RCC 7860 (cell line): Measurements from ENCODE around the gene NPSR1.
"Not testable (repeated sequence)": the region's sequence is repeated elsewhere in the genome, so short reads cannot be mapped to it uniquely, and the experiment has no call there.

Experiments used
- DNase-seq: peaks from one replicate; pipeline ENCODE4 v3.0.0-alpha.2; 2015; ENCODE audit warnings: low spot score
- FAIRE-seq: peaks from 2 replicates; lab custom pipeline; 2012; peaks lifted over from hg19 to GRCh38; lab: Jason Lieb, UNC

Gene NPSR1

DNA sequence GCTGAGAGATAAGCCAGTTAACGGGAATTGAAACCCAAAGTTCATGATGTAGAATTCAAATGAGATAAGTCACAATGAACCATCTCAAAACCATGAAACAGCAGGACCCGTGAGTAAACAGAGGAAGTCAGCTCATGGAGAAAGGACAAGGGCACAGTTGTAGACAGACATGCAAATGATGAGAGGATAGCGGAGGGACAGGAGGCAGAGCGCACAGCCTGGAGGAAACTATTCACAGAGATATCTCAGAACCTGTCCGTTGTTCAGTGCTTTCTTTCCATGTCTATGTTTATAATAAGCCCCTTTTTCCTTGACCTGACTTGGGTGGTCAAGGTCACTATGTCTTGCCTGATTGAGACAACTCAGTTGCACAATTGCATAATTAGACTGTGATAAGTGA is 208.2 kb downstream of the NPSR1 start:
- FAIRE-seq, DNase-seq: not testable (repeated sequence)

DNA sequence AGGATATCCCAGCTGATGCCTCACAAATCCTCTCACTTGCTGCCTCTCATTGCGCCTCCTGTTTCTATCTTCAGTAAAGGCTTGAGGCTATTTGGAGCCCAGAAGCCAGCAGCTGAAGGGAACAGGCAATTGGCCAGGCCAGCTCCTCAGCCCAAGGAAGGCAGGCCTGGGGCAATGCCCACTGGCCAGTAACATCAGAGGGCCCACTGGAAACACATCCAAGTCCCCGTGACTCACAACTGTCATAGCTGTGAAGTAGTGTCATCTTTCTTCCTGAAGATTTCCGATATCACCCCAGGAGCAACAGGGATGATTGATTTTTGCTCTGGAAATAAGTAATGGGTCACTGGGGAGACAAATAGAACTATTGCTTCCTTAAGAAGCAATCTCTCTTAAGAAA is 209.3 kb downstream of the NPSR1 start:
- DNase-seq, FAIRE-seq: not testable (repeated sequence)

DNA sequence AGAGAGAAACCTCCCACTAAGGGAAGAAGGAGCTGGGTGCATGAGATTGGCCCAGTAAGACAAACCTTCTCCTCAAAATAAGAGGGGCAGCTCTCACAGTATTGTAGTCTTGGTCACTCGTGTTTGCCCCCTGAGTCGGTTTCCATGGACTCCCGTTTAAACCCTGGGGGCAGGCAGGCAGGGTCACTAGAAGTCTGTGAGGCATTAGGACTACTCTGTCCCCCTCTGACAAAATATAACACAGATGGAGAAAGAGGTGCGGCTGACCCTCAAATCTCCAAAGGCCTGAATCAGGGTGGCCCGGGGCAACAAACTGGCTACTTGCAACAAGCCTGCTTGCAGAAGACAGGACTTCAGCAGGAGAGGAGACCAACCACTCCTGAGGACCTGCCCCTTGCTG is 210.6 kb downstream of the NPSR1 start:
- not testable (repeated sequence) for DNase-seq, FAIRE-seq

DNA sequence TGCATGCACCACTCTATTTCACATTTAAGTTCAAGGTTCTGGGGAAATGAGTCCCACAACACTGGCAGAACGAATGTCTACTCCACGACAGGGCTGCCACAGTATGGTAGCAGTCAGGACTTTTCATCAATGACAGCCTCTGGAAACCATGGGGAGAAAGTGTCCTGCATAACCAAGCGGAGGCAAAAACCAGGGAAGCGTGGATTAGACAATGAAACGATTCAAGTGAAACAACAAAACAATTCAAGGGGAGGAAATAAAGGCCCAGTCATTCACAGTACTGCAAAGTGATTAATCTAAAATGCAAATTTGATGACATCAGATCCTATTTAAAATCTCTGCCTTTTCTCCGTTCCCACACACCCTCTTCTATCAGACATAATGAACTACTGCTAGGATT is 211.0 kb downstream of the NPSR1 start:
- FAIRE-seq (no peak), DNase-seq (no peak)

DNA sequence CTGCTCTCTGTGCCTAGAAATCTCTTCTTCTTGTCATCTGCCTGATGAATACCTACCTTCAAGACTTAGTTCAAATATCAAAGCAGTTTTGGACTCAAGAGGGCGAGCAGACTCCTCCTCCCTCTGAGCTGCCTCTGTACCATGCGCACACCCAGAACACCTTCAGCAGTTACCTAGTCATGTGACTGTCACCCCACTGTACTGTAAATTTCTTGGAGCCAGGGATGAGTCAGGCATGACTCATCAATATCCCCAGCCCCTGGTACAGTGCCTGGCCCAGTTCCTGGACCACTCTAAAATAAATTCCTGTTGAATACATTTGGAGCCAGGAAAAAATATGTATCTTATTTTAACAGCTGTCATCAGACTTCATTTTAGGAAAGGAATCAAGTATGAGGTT is 212.0 kb downstream of the NPSR1 start:
- peak; percentile 73 for FAIRE-seq

DNA sequence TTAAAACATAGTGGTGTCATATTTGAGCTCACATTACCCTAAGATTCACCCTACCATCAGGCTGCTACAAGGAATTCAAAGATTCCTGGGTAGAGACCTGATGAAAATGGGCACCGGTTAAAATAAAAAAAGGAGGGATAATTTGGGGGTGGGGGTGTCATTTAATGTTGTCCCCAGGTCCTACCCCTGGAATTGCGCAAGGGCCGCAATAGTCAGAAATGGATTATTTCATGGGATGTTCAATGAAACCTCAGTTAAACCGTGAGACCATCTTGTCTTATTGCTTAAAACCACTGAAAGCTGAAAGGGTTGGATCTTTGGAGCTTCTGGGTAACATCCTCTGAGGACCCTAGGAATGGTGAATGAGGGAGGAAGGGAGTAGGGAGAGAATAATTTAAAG is 216.3 kb downstream of the NPSR1 start:
- FAIRE-seq, DNase-seq: not testable (repeated sequence)

More for the DNA sequence above, 212.0 kb downstream of the NPSR1 start:
- DNase-seq = not testable (repeated sequence)

DNA sequence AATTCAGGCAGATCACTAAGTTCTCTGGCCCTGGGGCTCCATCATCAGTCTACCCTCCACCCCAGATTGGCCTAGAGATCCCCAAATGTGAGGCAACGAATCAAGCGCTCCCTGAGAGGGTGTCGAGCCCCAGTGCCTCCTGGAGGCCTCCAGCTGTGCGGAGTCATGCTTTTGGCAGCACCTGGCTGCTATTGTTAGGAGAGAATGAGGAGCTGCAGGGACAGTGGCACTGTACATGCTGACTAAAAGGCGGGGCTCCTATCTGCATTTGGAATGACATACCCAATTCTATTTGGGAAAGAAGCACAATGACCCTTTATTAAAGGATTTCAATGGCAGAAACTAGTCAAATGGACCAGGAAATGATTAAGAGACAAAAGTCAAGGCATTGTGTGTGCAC is 217.5 kb downstream of the NPSR1 start:
- FAIRE-seq (no peak), DNase-seq (no peak)

DNA sequence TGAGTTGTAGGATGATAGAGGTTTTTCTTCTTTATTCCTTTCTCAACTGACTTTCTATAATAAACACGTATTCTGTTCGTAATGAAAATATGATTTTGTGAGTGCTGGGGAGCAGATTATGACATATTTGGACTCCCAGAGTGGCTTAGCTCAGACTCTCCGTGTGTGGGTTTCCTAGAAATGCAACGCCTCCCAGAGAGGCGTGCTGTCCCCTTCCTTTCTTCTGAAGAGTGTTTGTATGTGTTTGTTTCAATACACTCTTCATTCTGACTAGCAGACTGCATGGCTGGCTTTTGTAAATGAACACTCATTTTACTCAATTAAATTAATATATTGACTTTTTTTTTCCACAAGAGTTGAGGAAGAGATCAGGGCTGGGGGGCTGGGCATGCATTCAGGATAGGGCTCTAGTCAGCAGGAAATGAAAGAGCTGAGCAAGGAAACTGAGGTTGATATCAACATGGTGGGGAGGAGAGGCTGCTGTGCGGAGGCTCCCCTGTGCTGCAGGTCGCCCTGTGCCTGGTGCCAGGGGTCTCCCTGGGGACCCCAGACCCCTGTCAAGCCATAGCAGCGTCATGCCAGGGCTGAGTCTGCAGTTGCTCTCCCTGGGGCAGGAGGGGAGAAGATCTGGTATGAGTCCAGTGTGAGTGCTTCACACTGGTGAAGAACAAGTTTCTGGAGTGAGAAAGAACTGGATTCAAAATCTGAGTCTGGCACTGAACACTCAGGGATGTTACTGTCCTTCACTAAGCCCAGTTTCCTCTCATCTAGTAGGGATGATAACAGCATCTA is 221.1 kb downstream of the NPSR1 start:
- DNase-seq, FAIRE-seq: not testable (repeated sequence)

DNA sequence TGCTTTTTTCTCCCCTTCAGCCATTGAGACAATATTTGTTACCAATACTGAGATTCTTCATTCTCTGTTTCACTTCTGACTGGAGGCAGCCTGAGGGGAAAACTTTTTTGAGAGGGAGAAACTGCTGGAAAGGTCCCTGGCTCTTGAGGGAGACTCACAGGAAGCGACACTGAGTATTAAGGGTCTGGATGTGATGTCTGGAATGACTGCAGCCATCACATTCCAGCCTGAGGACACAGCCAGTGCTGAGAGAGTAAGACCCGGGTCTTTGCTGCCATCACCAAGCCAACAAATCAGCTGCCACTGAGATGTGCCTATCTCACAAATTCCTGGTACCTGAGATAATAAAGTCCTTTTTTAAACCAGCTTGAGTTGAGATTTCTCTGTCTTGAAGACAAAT is 221.9 kb downstream of the NPSR1 start:
- no peak for DNase-seq
- FAIRE-seq = no peak

DNA sequence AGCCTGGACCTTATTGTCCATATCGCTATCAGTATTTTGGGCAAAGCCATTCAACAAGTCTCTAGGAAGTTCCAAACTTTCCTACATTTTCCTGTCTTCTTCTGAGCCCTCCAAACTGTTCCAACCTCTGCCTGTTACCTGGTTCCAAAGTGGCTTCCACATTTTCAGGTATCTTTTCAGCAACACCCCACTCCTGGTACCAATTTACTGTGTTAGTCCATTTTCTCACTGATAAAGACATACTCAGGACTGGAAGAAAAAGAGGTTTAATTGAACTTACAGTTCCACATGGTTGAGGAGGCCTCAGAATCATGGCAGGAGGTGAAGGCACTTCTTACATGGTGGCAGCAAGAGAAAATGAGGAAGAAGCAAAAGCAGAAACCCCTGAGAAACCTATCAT is 225.8 kb downstream of the NPSR1 start:
- FAIRE-seq, DNase-seq: not testable (repeated sequence)

DNA sequence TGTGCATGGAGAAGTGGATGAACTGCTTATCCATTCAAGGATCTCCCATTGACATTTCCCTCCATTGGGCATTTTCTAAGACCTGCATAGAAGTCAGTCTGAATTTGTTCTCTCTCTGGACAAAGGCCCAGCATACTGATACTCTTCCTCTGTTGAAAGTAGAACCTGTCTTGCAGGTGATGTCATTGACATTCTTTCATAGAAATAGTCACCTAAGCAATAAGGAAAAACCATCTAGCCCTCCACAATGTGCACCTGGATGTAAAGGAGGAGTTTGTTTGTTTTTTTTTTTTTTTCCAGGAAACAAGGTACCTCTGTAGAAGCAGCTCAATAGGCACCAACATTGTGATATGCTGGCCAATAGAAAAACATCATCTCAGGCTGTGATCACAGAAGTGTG is 228.8 kb downstream of the NPSR1 start:
- FAIRE-seq = no peak
- no peak for DNase-seq

DNA sequence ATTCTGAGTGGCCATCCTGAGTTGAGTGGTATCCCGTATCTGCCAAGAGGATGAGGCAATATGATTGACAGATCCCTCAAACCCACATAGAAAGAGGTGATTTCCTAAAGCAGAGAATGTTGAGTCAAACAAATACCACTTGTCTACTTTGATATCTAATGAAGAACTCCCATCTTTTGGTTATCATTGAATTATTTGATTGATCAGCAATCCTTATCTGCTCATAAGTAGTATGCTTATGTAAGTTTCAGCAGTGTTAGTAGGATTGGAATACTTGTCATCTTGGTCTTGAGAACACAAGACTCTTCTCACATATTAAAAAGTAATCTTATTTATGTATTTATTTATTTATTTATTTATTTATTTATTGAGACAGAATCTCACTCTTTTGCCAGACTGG is 231.9 kb downstream of the NPSR1 start:
- DNase-seq (no peak), FAIRE-seq (no peak)

DNA sequence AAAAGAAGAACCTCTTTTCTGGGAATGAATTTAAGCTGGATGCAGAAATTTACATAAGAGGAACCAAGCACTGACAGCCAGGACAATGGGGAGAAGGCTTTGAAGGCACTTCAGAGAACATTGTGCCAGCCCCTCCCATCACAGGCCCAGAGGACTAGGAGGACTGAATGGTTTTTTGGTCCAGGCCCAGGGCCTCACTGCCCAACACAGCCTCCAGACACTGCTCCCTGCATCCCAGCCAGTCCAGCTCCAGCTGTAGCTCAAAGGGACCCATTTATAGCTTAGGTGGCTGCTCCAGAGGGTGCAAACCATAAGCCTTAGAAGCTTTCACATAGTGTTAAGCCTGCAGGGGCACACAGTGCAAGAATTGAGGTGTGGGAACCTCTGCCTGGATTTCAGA is 237.2 kb downstream of the NPSR1 start:
- no peak for FAIRE-seq
- DNase-seq = no peak
